ENCODE results near the gene PSEN1.

The PSEN1 gene

GRCh38 chr14:73253721-73254120 is 117.4 kb downstream of the PSEN1 start:
- DNase-seq (ENCODE audit: insufficient read length, low spot score): no peak
- no peak for TF ChIP-seq POLR2A (IDR thresholded peaks at IDR 0.05; ENCODE audit: low read depth, low read length)
- no peak for FAIRE-seq

GRCh38 chr14:73254247-73255004 is 118.1 kb downstream of the PSEN1 start:
- FAIRE-seq: no peak
- TF ChIP-seq POLR2A (IDR thresholded peaks at IDR 0.05; ENCODE audit: low read depth, low read length): no peak

GRCh38 chr14:73255005-73255400 is 118.7 kb downstream of the PSEN1 start:
- TF ChIP-seq POLR2A (IDR thresholded peaks at IDR 0.05; ENCODE audit: low read depth, low read length): no peak
- no peak for FAIRE-seq

More at GRCh38 chr14:73254247-73255004, 118.1 kb downstream of the PSEN1 start:
- no peak for DNase-seq (ENCODE audit: insufficient read length, low spot score)

GRCh38 chr14:73255693-73256225 is 119.5 kb downstream of the PSEN1 start:
- no peak for FAIRE-seq
- TF ChIP-seq POLR2A (IDR thresholded peaks at IDR 0.05; ENCODE audit: low read depth, low read length): no peak
- DNase-seq (ENCODE audit: insufficient read length, low spot score): no peak

More at GRCh38 chr14:73255005-73255400, 118.7 kb downstream of the PSEN1 start:
- no peak for DNase-seq (ENCODE audit: insufficient read length, low spot score)

- TF ChIP-seq POLR2A (IDR thresholded peaks at IDR 0.05; ENCODE audit: low read depth, low read length): no peak
- FAIRE-seq (no peak), DNase-seq (ENCODE audit: insufficient read length, low spot score) (no peak)
Measured at GRCh38 chr14:73258076-73258475, 121.8 kb downstream of the PSEN1 start.

GRCh38 chr14:73258845-73259611 is 122.7 kb downstream of the PSEN1 start:
- TF ChIP-seq POLR2A (IDR thresholded peaks at IDR 0.05; ENCODE audit: low read depth, low read length): no peak
- no peak for FAIRE-seq

GRCh38 chr14:73259837-73260236 is 123.5 kb downstream of the PSEN1 start:
- DNase-seq (ENCODE audit: insufficient read length, low spot score) (no peak), FAIRE-seq (no peak)
- TF ChIP-seq POLR2A (IDR thresholded peaks at IDR 0.05; ENCODE audit: low read depth, low read length): no peak

More at GRCh38 chr14:73258845-73259611, 122.7 kb downstream of the PSEN1 start:
- DNase-seq (ENCODE audit: insufficient read length, low spot score): no peak

GRCh38 chr14:73260574-73260973 is 124.3 kb downstream of the PSEN1 start:
- DNase-seq (ENCODE audit: insufficient read length, low spot score) (no peak), FAIRE-seq (no peak)
- TF ChIP-seq POLR2A (IDR thresholded peaks at IDR 0.05; ENCODE audit: low read depth, low read length): no peak

GRCh38 chr14:73261075-73261474 is 124.8 kb downstream of the PSEN1 start:
- TF ChIP-seq POLR2A (IDR thresholded peaks at IDR 0.05; ENCODE audit: low read depth, low read length): no peak
- no peak for DNase-seq (ENCODE audit: insufficient read length, low spot score)
- FAIRE-seq: no peak

GRCh38 chr14:73261520-73262426 is 125.5 kb downstream of the PSEN1 start:
- TF ChIP-seq POLR2A (IDR thresholded peaks at IDR 0.05; ENCODE audit: low read depth, low read length): no peak; the same call in 1 of the 2 replicates
- no peak for FAIRE-seq

GRCh38 chr14:73262427-73263183 is 126.3 kb downstream of the PSEN1 start:
- FAIRE-seq: no peak
- no peak for TF ChIP-seq POLR2A (IDR thresholded peaks at IDR 0.05; ENCODE audit: low read depth, low read length)
- DNase-seq (ENCODE audit: insufficient read length, low spot score): no peak

More at GRCh38 chr14:73261520-73262426, 125.5 kb downstream of the PSEN1 start:
- DNase-seq (ENCODE audit: insufficient read length, low spot score): no peak

- DNase-seq (ENCODE audit: insufficient read length, low spot score) (no peak), FAIRE-seq (no peak)
- TF ChIP-seq POLR2A (IDR thresholded peaks at IDR 0.05; ENCODE audit: low read depth, low read length): no peak
Measured at GRCh38 chr14:73263606-73264005, 127.3 kb downstream of the PSEN1 start.
